Endothelial cell of umbilical vein (primary cell): ENCODE measurements around the gene ADAMTS6.

Experiments
- EZH2 ChIP-seq: IDR thresholded peaks from 2 replicates; pipeline ENCODE4 v1.6.1; 2012; ENCODE audit warnings: borderline replicate concordance, low read depth, mild to moderate bottlenecking, moderate library complexity, low read length, inconsistent platforms; ENCODE audit not compliant: severe bottlenecking
- GATA2 ChIP-seq: IDR thresholded peaks from 2 replicates; pipeline ENCODE4 v1.7.0; 2011; ENCODE audit warnings: low read depth, mild to moderate bottlenecking, moderate library complexity, mixed read lengths, low read length; ENCODE audit not compliant: insufficient read length, insufficient read depth
- MAX ChIP-seq: IDR thresholded peaks from 2 replicates; pipeline ENCODE4 v1.6.1; 2011; ENCODE audit not compliant: insufficient read depth, insufficient read length
- POLR2A ChIP-seq: IDR thresholded peaks from 2 replicates; pipeline ENCODE4 v1.6.1; 2012; ENCODE audit warnings: low read depth, mild to moderate bottlenecking, control low read depth, low read length
- POLR2AphosphoS5 ChIP-seq: IDR thresholded peaks from 2 replicates; pipeline ENCODE4 v1.6.1; 2012; ENCODE audit warnings: low read depth, mild to moderate bottlenecking, control low read depth, low read length, moderate library complexity; ENCODE audit not compliant: insufficient read depth
- TF ChIP-seq, protein P1 (sequence below), 2 donors: IDR thresholded peaks; 1 replicate in 1 of 2; 2 replicates in 1 of 2; pipeline ENCODE4 v1.5.1; 2011; ENCODE audit warnings: low read length in 2 of 2, mild to moderate bottlenecking in 2 of 2, moderate library complexity in 2 of 2, control low read depth in 1 of 2, inconsistent platforms in 1 of 2, low read depth in 1 of 2; ENCODE audit not compliant: insufficient read depth in 1 of 2; ENCODE audit errors: extremely low read depth in 1 of 2

- TF ChIP-seq, protein P1, sequence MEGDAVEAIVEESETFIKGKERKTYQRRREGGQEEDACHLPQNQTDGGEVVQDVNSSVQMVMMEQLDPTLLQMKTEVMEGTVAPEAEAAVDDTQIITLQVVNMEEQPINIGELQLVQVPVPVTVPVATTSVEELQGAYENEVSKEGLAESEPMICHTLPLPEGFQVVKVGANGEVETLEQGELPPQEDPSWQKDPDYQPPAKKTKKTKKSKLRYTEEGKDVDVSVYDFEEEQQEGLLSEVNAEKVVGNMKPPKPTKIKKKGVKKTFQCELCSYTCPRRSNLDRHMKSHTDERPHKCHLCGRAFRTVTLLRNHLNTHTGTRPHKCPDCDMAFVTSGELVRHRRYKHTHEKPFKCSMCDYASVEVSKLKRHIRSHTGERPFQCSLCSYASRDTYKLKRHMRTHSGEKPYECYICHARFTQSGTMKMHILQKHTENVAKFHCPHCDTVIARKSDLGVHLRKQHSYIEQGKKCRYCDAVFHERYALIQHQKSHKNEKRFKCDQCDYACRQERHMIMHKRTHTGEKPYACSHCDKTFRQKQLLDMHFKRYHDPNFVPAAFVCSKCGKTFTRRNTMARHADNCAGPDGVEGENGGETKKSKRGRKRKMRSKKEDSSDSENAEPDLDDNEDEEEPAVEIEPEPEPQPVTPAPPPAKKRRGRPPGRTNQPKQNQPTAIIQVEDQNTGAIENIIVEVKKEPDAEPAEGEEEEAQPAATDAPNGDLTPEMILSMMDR (IDR thresholded peaks at IDR 0.05; ENCODE audit: extremely low read depth in 1 of 2, insufficient read depth in 1 of 2, low read depth in 1 of 2, low read length in 2 of 2), result no peak
- no peak for TF ChIP-seq EZH2
- no peak for TF ChIP-seq POLR2AphosphoS5
- no peak for TF ChIP-seq POLR2A
- TF ChIP-seq GATA2, result no peak
- no peak for TF ChIP-seq MAX
Observed at GRCh38 chr5:65482296-65482735, 596 bp upstream of the ADAMTS6 start.
